HEK293 (cell line): ENCODE results near the gene RFX4.

Source experiments
- BCL11A ChIP-seq: fragments of 450-650 bp; formaldehyde crosslinking; IDR thresholded peaks from 2 replicates; pipeline ENCODE4 v1.5.1; 2016; ENCODE audit warnings: low read depth, missing biosample characterization, missing genetic modification characterization
- GLI4 ChIP-seq: fragments of 450-650 bp; formaldehyde crosslinking; IDR thresholded peaks from 2 replicates; pipeline ENCODE4 v1.5.1; 2016; ENCODE audit warnings: missing biosample characterization, missing genetic modification characterization
- HOXA7 ChIP-seq: sonication (generic); formaldehyde crosslinking; IDR thresholded peaks from 2 replicates; pipeline ENCODE4 v1.8.1; 2022; ENCODE audit warnings: missing genetic modification reagents, borderline replicate concordance
- PATZ1 ChIP-seq: fragments of 450-650 bp; formaldehyde crosslinking; IDR thresholded peaks from 2 replicates; pipeline ENCODE4 v1.5.1; 2016; ENCODE audit warnings: missing biosample characterization, missing genetic modification characterization
- ZBTB21 ChIP-seq: fragments of 450-650 bp; formaldehyde crosslinking; IDR thresholded peaks from 2 replicates; pipeline ENCODE4 v1.5.1; 2017; ENCODE audit warnings: missing biosample characterization, missing genetic modification characterization
- ZNF157 ChIP-seq: fragments of 450-650 bp; formaldehyde crosslinking; IDR thresholded peaks from 2 replicates; pipeline ENCODE4 v1.5.1; 2016; ENCODE audit warnings: missing biosample characterization, missing genetic modification characterization
- ZNF37A ChIP-seq: fragments of 450-650 bp; IDR thresholded peaks from 2 replicates; pipeline ENCODE4 v1.5.1; 2018; ENCODE audit warnings: missing biosample characterization, missing genetic modification characterization
- ZNF416 ChIP-seq: fragments of 450-650 bp; formaldehyde crosslinking; IDR thresholded peaks from 2 replicates; pipeline ENCODE4 v1.5.1; 2016; ENCODE audit warnings: missing biosample characterization, missing genetic modification characterization
- ZNF792 ChIP-seq: fragments of 450-650 bp; formaldehyde crosslinking; IDR thresholded peaks from 2 replicates; pipeline ENCODE4 v1.5.1; 2016; ENCODE audit warnings: missing biosample characterization, missing genetic modification characterization
- TF ChIP-seq, protein P1 (sequence below): fragments of 450-650 bp; formaldehyde crosslinking; IDR thresholded peaks from 2 replicates; pipeline ENCODE4 v1.5.1; 2016; ENCODE audit warnings: missing biosample characterization, missing genetic modification characterization
- TF ChIP-seq, protein P2 (sequence below): fragments of 450-650 bp; formaldehyde crosslinking; IDR thresholded peaks from 2 replicates; pipeline ENCODE4 v1.5.1; 2017; ENCODE audit warnings: missing biosample characterization, missing genetic modification characterization

- TF ChIP-seq GLI4 (no peak), ZNF792 (tag by site-specific recombination) (no peak), ZNF157 (tag by site-specific recombination) (no peak), ZNF37A (tag by site-specific recombination) (no peak), ZNF416 (tag by site-specific recombination) (no peak), ZBTB21 (tag by site-specific recombination) (no peak), PATZ1 (tag by site-specific recombination) (no peak), HOXA7 (no peak), BCL11A (tag by site-specific recombination) (no peak)
- TF ChIP-seq, protein P1, sequence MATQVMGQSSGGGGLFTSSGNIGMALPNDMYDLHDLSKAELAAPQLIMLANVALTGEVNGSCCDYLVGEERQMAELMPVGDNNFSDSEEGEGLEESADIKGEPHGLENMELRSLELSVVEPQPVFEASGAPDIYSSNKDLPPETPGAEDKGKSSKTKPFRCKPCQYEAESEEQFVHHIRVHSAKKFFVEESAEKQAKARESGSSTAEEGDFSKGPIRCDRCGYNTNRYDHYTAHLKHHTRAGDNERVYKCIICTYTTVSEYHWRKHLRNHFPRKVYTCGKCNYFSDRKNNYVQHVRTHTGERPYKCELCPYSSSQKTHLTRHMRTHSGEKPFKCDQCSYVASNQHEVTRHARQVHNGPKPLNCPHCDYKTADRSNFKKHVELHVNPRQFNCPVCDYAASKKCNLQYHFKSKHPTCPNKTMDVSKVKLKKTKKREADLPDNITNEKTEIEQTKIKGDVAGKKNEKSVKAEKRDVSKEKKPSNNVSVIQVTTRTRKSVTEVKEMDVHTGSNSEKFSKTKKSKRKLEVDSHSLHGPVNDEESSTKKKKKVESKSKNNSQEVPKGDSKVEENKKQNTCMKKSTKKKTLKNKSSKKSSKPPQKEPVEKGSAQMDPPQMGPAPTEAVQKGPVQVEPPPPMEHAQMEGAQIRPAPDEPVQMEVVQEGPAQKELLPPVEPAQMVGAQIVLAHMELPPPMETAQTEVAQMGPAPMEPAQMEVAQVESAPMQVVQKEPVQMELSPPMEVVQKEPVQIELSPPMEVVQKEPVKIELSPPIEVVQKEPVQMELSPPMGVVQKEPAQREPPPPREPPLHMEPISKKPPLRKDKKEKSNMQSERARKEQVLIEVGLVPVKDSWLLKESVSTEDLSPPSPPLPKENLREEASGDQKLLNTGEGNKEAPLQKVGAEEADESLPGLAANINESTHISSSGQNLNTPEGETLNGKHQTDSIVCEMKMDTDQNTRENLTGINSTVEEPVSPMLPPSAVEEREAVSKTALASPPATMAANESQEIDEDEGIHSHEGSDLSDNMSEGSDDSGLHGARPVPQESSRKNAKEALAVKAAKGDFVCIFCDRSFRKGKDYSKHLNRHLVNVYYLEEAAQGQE (tag by site-specific recombination): no peak
- TF ChIP-seq, protein P2, sequence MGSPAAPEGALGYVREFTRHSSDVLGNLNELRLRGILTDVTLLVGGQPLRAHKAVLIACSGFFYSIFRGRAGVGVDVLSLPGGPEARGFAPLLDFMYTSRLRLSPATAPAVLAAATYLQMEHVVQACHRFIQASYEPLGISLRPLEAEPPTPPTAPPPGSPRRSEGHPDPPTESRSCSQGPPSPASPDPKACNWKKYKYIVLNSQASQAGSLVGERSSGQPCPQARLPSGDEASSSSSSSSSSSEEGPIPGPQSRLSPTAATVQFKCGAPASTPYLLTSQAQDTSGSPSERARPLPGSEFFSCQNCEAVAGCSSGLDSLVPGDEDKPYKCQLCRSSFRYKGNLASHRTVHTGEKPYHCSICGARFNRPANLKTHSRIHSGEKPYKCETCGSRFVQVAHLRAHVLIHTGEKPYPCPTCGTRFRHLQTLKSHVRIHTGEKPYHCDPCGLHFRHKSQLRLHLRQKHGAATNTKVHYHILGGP (tag by site-specific recombination): no peak
These were observed 130.0 kb downstream of the RFX4 start for GRCh38 chr12:106712768-106713167.
